H9 (cell line): ENCODE data around the gene CRELD2. TPM values are rescaled to one million over a fixed set of nuclear protein-coding genes. Genes with fewer than 3 reads are reported as not detected.
A peak's percentile ranks its signal among the peaks of the same experiment; 100 is the strongest.

Source experiments
- DNase-seq: peaks from one replicate; pipeline ENCODE4 v3.0.0-alpha.2; 2017
- H2AFZ ChIP-seq: one replicate; pipeline ENCODE4 v1.6.1; 2013; ENCODE audit warnings: mild to moderate bottlenecking, low read length, control low read depth, moderate library complexity
- H2AK5ac ChIP-seq: 2 replicates; pipeline ENCODE4 v1.6.1; 2013; ENCODE audit warnings: low read length, control low read depth, mixed read lengths; ENCODE audit not compliant: insufficient read length
- H2BK120ac ChIP-seq: one replicate; pipeline ENCODE4 v1.6.1; 2013; ENCODE audit warnings: low read depth, mild to moderate bottlenecking, low read length, control low read depth, inconsistent platforms; ENCODE audit not compliant: poor library complexity, severe bottlenecking
- H2BK12ac ChIP-seq: 2 replicates; pipeline ENCODE4 v1.6.1; 2013; ENCODE audit warnings: low read length, control low read depth, mixed read lengths, low read depth; ENCODE audit not compliant: insufficient read length
- H2BK15ac ChIP-seq: 2 replicates; pipeline ENCODE4 v1.6.1; 2013; ENCODE audit warnings: low read depth, low read length, control low read depth
- H2BK20ac ChIP-seq: one replicate; pipeline ENCODE4 v1.6.1; 2013; ENCODE audit warnings: low read depth, mild to moderate bottlenecking, low read length, control low read depth, inconsistent platforms; ENCODE audit not compliant: poor library complexity, severe bottlenecking
- H2BK5ac ChIP-seq: 2 replicates; pipeline ENCODE4 v1.6.1; 2013; ENCODE audit warnings: low read length, control low read depth, mixed read lengths; ENCODE audit not compliant: insufficient read length
- H3K14ac ChIP-seq: 2 replicates; pipeline ENCODE4 v1.6.1; 2013; ENCODE audit warnings: low read length, control low read depth; ENCODE audit not compliant: insufficient read depth
- H3K18ac ChIP-seq: 2 replicates; pipeline ENCODE4 v1.6.1; 2013; ENCODE audit warnings: low read depth, mild to moderate bottlenecking, mixed read lengths, low read length, control low read depth; ENCODE audit not compliant: insufficient read length
- H3K23ac ChIP-seq: 2 replicates; pipeline ENCODE4 v1.6.1; 2013; ENCODE audit warnings: low read length, control low read depth, mixed read lengths, low read depth; ENCODE audit not compliant: insufficient read length
- H3K23me2 ChIP-seq: 2 replicates; pipeline ENCODE4 v1.6.1; 2013; ENCODE audit warnings: low read depth, mild to moderate bottlenecking, mixed read lengths, low read length, control low read depth; ENCODE audit not compliant: insufficient read length, poor library complexity, severe bottlenecking
- H3K27ac ChIP-seq: 2 replicates; pipeline ENCODE4 v1.5.1; 2013; ENCODE audit warnings: low read length, control low read depth, mixed read lengths, low read depth; ENCODE audit not compliant: insufficient read length
- H3K27me3 ChIP-seq: 2 replicates; pipeline ENCODE4 v1.6.1; 2013; ENCODE audit warnings: low read length, control low read depth, inconsistent platforms; ENCODE audit not compliant: insufficient read depth
- H3K4ac ChIP-seq: 2 replicates; pipeline ENCODE4 v1.6.1; 2013; ENCODE audit warnings: low read depth, mild to moderate bottlenecking, control low read depth, inconsistent platforms, low read length, moderate library complexity
- H3K4me1 ChIP-seq: 2 replicates; pipeline ENCODE4 v1.6.1; 2013; ENCODE audit warnings: low read length, control low read depth, inconsistent platforms; ENCODE audit not compliant: insufficient read depth
- H3K4me2 ChIP-seq: 2 replicates; pipeline ENCODE4 v1.6.1; 2013; ENCODE audit warnings: low read length, control low read depth, mixed read lengths; ENCODE audit not compliant: insufficient read length, insufficient read depth
- H3K56ac ChIP-seq: 2 replicates; pipeline ENCODE4 v1.6.1; 2013; ENCODE audit warnings: low read depth, mild to moderate bottlenecking, mixed read lengths, low read length, control low read depth; ENCODE audit not compliant: insufficient read length
- H3K79me1 ChIP-seq: 2 replicates; pipeline ENCODE4 v1.6.1; 2013; ENCODE audit warnings: low read depth, mild to moderate bottlenecking, moderate library complexity, low read length, control low read depth, inconsistent platforms; ENCODE audit not compliant: insufficient read depth, poor library complexity, severe bottlenecking
- H3K79me2 ChIP-seq: 2 replicates; pipeline ENCODE4 v1.6.1; 2013; ENCODE audit warnings: low read length, control low read depth, inconsistent platforms; ENCODE audit not compliant: insufficient read depth
- H3K9ac ChIP-seq: 2 replicates; pipeline ENCODE4 v1.6.1; 2013; ENCODE audit warnings: low read length, control low read depth, mixed read lengths; ENCODE audit not compliant: insufficient read length; ENCODE audit errors: extremely low read depth
- H3K9me3 ChIP-seq: one replicate; pipeline ENCODE4 v1.6.1; 2013; ENCODE audit warnings: low read depth, low read length, inconsistent platforms; ENCODE audit not compliant: control insufficient read depth
- H3T11ph ChIP-seq: one replicate; pipeline ENCODE4 v1.6.1; 2013; ENCODE audit warnings: mild to moderate bottlenecking, low read length, control low read depth, inconsistent platforms
- H4K20me1 ChIP-seq: one replicate; pipeline ENCODE4 v1.6.1; 2013; ENCODE audit not compliant: control insufficient read depth, insufficient read length, insufficient read depth
- H4K5ac ChIP-seq: 2 replicates; pipeline ENCODE4 v1.6.1; 2013; ENCODE audit warnings: low read depth, mild to moderate bottlenecking, mixed read lengths, low read length, control low read depth; ENCODE audit not compliant: insufficient read length
- H4K8ac ChIP-seq: replicated peaks from 2 replicates; pipeline ENCODE4 v1.6.1; 2013; ENCODE audit warnings: low read length, control low read depth, mixed read lengths, low read depth; ENCODE audit not compliant: insufficient read length
- H4K91ac ChIP-seq: 2 replicates; pipeline ENCODE4 v1.6.1; 2013; ENCODE audit warnings: low read depth, mild to moderate bottlenecking, moderate library complexity, mixed read lengths, low read length, control low read depth; ENCODE audit not compliant: insufficient read length
- H3K27ac Mint-ChIP-seq, 3 experiments: 2 replicates in 2 of 3; 3 replicates in 1 of 3; pipeline ENCODE4 v1.8.0; 2020 to 2021; ENCODE audit warnings: mixed read lengths in 3 of 3, mild to moderate bottlenecking in 1 of 3, moderate library complexity in 1 of 3
- H3K27me3 Mint-ChIP-seq: 2 replicates; pipeline ENCODE4 v1.8.0; 2021; ENCODE audit warnings: low read depth, mild to moderate bottlenecking, moderate library complexity, mixed read lengths
- H3K36me3 Mint-ChIP-seq, 3 experiments: 2 replicates in 2 of 3; 3 replicates in 1 of 3; pipeline ENCODE4 v1.8.0; 2020 to 2021; ENCODE audit warnings: low read depth in 3 of 3, mixed read lengths in 3 of 3; ENCODE audit not compliant: insufficient read depth in 1 of 3
- H3K4me1 Mint-ChIP-seq, 2 experiments: 2 replicates each; pipeline ENCODE4 v1.8.0; 2020; ENCODE audit warnings: mixed read lengths in 2 of 2
- H3K4me3 Mint-ChIP-seq, 2 experiments: 2 replicates in 1 of 2; 3 replicates in 1 of 2; pipeline ENCODE4 v1.8.0; 2020 to 2021; ENCODE audit warnings: mild to moderate bottlenecking in 2 of 2, mixed read lengths in 2 of 2, moderate library complexity in 1 of 2
- H3K9me3 Mint-ChIP-seq, 2 experiments: 2 replicates in 1 of 2; 3 replicates in 1 of 2; pipeline ENCODE4 v1.8.0; 2020; ENCODE audit warnings: mild to moderate bottlenecking in 2 of 2, mixed read lengths in 2 of 2, moderate library complexity in 1 of 2
- WGBS: extraction: QIAGEN DNeasy Blood & Tissue Kit; methylation state at CpG from one replicate; pipeline ENCODE4 v1.1.7; 2013; ENCODE audit warnings: missing lambda C conversion rate, low lambda C conversion rate, mixed read lengths; ENCODE audit not compliant: insufficient read length; ENCODE audit errors: extremely low coverage; 5-methylcytosine and 5-hydroxymethylcytosine counted together
- total RNA-seq: library from RNA; stranded (reverse); gene quantifications from 2 replicates; pipeline ENCODE4 v1.2.1, GENCODE V29; 2021
- TF ChIP-seq, protein P1 (sequence below): fragments of 200-600 bp; sonication (generic); conservative IDR thresholded peaks from 3 replicates; pipeline ENCODE4 v1.8.0; 2021; ENCODE audit warnings: antibody characterized with exemption, mild to moderate bottlenecking

Gene CRELD2
- total RNA-seq, 1 experiment from 2014 or later: 34.7 TPM

DNA sequence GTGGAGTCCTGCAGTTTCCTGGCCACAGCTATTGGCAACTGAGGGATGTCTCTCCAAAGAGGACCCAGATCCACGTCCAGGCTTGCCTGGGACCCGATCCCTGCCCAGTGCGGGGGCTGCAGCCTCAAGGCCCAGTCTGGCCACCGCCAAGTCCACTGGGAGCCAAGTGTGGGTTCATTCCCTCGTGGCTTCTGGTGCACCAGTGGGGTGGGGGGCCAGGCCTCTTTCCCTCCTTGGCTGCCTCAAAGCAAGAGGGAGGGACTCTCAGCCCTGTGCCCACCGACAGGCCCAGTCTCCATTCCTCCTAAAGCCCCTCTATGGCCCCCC, 28.8 kb downstream of the CRELD2 start:
- Histone ChIP-seq H2AFZ (no peak overlapping the region), H3K14ac (peak overlapping the region; percentile 17; the same call in 1 of the 2 replicates), H3T11ph (no peak overlapping the region), H4K20me1 (no peaks in the 10 kb centered on the region), H2BK20ac (no peak overlapping the region), H2AK5ac (no peak overlapping the region), H3K27me3 (no peaks in the 10 kb centered on the region), H3K56ac (no peak overlapping the region), H2BK120ac (no peak overlapping the region), H3K23ac (no peak overlapping the region), H3K27ac (no peak overlapping the region), H3K23me2 (no peaks in the 10 kb centered on the region), H2BK15ac (no peak overlapping the region), H3K4me1 (no peaks in the 10 kb centered on the region), H3K18ac (peak overlapping the region; percentile 34), H3K79me1 (no peaks in the 10 kb centered on the region), H2BK5ac (no peak overlapping the region), H3K9me3 (no peaks in the 10 kb centered on the region), H4K5ac (no peak overlapping the region), H3K9ac (no peak overlapping the region), H3K4ac (no peak overlapping the region), H3K4me2 (no peak overlapping the region), H3K79me2 (no peaks in the 10 kb centered on the region), H4K91ac (no peak overlapping the region), H2BK12ac (no peak overlapping the region), H4K8ac (no peak overlapping the region)
- Mint-ChIP-seq H3K27me3 (no peaks in the 10 kb centered on the region), H3K9me3 (no peaks in the 10 kb centered on the region), H3K4me1 (peaks cover 13 to 27% of the 10 kb centered on the region in 2 experiments), H3K4me3 (no peak overlapping the region), H3K36me3 (no peaks in the 10 kb centered on the region), H3K27ac (no peak overlapping the region)
- TF ChIP-seq, protein P1, sequence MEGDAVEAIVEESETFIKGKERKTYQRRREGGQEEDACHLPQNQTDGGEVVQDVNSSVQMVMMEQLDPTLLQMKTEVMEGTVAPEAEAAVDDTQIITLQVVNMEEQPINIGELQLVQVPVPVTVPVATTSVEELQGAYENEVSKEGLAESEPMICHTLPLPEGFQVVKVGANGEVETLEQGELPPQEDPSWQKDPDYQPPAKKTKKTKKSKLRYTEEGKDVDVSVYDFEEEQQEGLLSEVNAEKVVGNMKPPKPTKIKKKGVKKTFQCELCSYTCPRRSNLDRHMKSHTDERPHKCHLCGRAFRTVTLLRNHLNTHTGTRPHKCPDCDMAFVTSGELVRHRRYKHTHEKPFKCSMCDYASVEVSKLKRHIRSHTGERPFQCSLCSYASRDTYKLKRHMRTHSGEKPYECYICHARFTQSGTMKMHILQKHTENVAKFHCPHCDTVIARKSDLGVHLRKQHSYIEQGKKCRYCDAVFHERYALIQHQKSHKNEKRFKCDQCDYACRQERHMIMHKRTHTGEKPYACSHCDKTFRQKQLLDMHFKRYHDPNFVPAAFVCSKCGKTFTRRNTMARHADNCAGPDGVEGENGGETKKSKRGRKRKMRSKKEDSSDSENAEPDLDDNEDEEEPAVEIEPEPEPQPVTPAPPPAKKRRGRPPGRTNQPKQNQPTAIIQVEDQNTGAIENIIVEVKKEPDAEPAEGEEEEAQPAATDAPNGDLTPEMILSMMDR: no peak
- no CpG with 5 or more reads among the region's 6 CpGs for WGBS
- no peak for DNase-seq
